Uterus (tissue), 4 donors: ENCODE results near the gene NFIC. TPM values are rescaled to one million over a fixed set of nuclear protein-coding genes. Genes with fewer than 3 reads are reported as not detected.

ENCODE experiments used
- DNase-seq, 2 donors: peaks; one replicate each; pipeline ENCODE4 v3.0.0-alpha.2; 2019 to 2020
- H3K27ac ChIP-seq, 2 donors: fragments of 200-600 bp; sonication (generic); 1 replicate in 1 of 2; 2 replicates in 1 of 2; pipeline ENCODE4 v1.5.1; 2016 to 2018
- H3K27me3 ChIP-seq, 2 donors: fragments of 200-600 bp; sonication (generic); one replicate each; pipeline ENCODE4 v1.5.1; 2018 to 2019; ENCODE audit warnings: control low read depth in 1 of 2
- H3K36me3 ChIP-seq, 2 donors: fragments of 200-600 bp; sonication (generic); one replicate each; pipeline ENCODE4 v1.5.1; 2019; ENCODE audit warnings: control low read depth in 1 of 2
- H3K4me1 ChIP-seq, 2 donors: fragments of 200-600 bp; sonication (generic); one replicate each; pipeline ENCODE4 v1.5.1; 2018 to 2019; ENCODE audit warnings: control low read depth in 1 of 2
- H3K4me3 ChIP-seq, 2 donors: fragments of 200-600 bp; sonication (generic); 1 replicate in 1 of 2; 2 replicates in 1 of 2; pipeline ENCODE4 v1.5.1; 2018 to 2019; ENCODE audit warnings: mild to moderate bottlenecking in 1 of 2
- H3K9me3 ChIP-seq, 2 donors: fragments of 200-600 bp; sonication (generic); one replicate each; pipeline ENCODE4 v1.5.1; 2019; ENCODE audit warnings: control low read depth in 1 of 2
- POLR2A ChIP-seq, 2 donors: fragments of 450-650 bp; IDR thresholded peaks; one replicate each; pipeline ENCODE4 v1.6.1; 2016; ENCODE audit warnings: antibody characterized with exemption in 2 of 2, mild to moderate bottlenecking in 1 of 2, moderate library complexity in 1 of 2
- intact Hi-C: fragments of 100-400 bp; cut with DNase I; formaldehyde crosslinking; loops from one replicate; pipeline ENCODE4 v1.15.1; 2023; ENCODE audit warnings: low total_unique reads
- total RNA-seq, 4 donors: library from RNA; depleted of rRNA in 3 of 4; stranded (reverse); fragments of >200 nt in 3 of 4; gene quantifications; one replicate each; pipeline versions ENCODE4 v1.1.0 to v1.2.4, GENCODE V29; 2014 to 2023
- TF ChIP-seq, protein P1 (sequence below), 4 experiments: fragments of 200-600 bp in 2 of 4; fragments of 450-650 bp in 2 of 4; sonication (generic) in 2 of 4; IDR thresholded peaks; one replicate each; pipeline ENCODE4 v1.5.1; 2016 to 2019; ENCODE audit warnings: antibody characterized with exemption in 4 of 4, mild to moderate bottlenecking in 2 of 4, moderate library complexity in 1 of 4
- donor health status: DM: yes; HTN: yes; CAD: no.

Gene NFIC
- total RNA-seq, 4 donors from 2014 or later, result 18.5 to 361 (median 82.9) TPM

GRCh38 chr19:3382460-3383100 lies 16.2 kb downstream of the NFIC start:
- no peaks in the 10 kb centered on the region for H3K27me3 ChIP-seq
- no peak for DNase-seq
- intact Hi-C loops, result no loop called here
- H3K4me1 ChIP-seq, result peaks cover 12 to 61% of the 10 kb centered on the region in 2 donors
- no peaks in the 10 kb centered on the region for H3K9me3 ChIP-seq
- no peak overlapping the region for H3K4me3 ChIP-seq
- H3K27ac ChIP-seq, result peak overlapping the region; percentile 97 to 99
- no peak for TF ChIP-seq POLR2A (IDR thresholded peaks at IDR 0.05)
- TF ChIP-seq, protein P1, sequence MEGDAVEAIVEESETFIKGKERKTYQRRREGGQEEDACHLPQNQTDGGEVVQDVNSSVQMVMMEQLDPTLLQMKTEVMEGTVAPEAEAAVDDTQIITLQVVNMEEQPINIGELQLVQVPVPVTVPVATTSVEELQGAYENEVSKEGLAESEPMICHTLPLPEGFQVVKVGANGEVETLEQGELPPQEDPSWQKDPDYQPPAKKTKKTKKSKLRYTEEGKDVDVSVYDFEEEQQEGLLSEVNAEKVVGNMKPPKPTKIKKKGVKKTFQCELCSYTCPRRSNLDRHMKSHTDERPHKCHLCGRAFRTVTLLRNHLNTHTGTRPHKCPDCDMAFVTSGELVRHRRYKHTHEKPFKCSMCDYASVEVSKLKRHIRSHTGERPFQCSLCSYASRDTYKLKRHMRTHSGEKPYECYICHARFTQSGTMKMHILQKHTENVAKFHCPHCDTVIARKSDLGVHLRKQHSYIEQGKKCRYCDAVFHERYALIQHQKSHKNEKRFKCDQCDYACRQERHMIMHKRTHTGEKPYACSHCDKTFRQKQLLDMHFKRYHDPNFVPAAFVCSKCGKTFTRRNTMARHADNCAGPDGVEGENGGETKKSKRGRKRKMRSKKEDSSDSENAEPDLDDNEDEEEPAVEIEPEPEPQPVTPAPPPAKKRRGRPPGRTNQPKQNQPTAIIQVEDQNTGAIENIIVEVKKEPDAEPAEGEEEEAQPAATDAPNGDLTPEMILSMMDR (IDR thresholded peaks at IDR 0.05), result no peak
- H3K36me3 ChIP-seq, result no peaks in the 10 kb centered on the region

DNA sequence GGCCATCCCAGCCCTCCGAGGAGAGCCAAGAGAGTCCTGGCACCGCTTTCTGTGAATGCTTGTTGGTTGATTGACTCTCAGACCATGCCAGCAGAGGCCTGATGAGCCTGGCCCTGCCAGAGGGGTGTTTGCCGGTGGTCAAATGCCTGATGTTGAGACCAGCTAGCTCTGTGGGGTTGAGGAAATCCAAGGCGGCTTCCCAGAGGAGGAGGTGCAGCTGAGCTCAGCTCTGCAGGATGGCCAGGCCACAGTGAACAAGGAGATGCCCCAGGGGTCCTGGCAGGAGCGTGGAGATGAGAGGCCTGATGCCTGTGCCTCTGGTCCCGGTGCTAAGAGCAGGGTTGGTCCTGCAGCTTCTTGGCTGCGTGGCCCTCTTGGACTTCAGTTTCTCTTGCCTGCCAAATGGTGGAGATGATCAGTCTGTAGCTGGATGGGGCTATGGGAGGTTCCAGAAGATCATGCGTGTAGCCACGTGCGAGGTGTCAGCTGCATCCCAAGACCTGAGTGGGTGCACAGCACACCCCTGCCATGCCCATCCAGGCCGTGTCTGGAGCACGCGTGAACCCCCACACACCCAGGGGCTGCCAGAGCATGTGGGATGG lies 16.8 kb downstream of the NFIC start:
- H3K4me3 ChIP-seq, result no peak overlapping the region
- peak; percentile 70 to 82 for DNase-seq

DNA sequence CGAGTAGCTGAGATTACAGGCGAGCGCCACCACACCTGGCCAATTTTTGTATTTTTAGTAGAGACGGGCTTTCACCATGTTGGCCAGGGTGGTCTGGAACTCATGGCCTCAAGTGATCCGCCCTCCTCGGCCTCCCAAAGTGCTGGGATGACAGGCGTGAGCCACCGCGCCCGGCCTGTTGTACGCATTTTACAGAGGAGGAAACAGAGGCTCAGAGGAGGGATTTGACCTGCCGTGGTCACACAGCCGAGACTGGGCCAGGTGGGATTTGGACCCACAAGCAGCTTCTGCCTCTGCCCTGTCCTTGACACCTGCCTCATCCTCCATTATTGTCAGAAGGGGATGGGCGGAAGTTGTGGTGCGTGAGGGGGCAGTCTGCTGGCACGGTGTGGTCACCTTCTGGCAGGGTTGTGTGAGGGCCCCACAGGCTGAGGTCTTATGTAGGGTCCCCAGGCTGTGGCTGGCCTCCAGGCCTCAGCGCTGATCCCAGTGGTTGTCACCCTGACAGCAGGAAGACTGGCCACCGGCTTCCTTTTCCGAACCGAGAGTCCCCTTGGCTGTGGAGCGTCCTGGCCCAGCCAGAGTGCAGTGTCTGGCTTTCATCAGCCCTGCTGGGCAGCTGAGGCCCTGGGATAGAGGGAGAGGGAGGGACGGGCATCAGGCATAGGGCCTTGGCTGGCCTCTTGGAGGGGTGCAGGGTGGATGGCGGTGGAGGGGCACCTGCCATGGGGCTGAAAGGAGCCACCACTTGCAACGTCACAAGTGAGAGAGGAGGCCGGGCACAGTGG lies 20.3 kb downstream of the NFIC start:
- no peak for DNase-seq
- peak overlapping the region; percentile 97 to 99 for H3K27ac ChIP-seq
- no peaks in the 10 kb centered on the region for H3K9me3 ChIP-seq
- no peaks in the 10 kb centered on the region for H3K36me3 ChIP-seq
- peaks cover 12 to 66% of the 10 kb centered on the region in 2 donors for H3K4me1 ChIP-seq
- intact Hi-C loops, result no loop called here
- no peaks in the 10 kb centered on the region for H3K27me3 ChIP-seq
- TF ChIP-seq, protein P1 (IDR thresholded peaks at IDR 0.05), result peak in 1 of 4 experiments; percentile 4
- TF ChIP-seq POLR2A (IDR thresholded peaks at IDR 0.05), result no peak
- H3K4me3 ChIP-seq, result no peak overlapping the region

More for the DNA sequence above, 16.8 kb downstream of the NFIC start:
- H3K27ac ChIP-seq, result peak overlapping the region; percentile 97 to 99
- H3K4me1 ChIP-seq, result peaks cover 12 to 66% of the 10 kb centered on the region in 2 donors
- TF ChIP-seq, protein P1 (IDR thresholded peaks at IDR 0.05), result no peak
- TF ChIP-seq POLR2A (IDR thresholded peaks at IDR 0.05), result no peak
- H3K36me3 ChIP-seq, result no peaks in the 10 kb centered on the region
- intact Hi-C loops, result no loop called here
- no peaks in the 10 kb centered on the region for H3K27me3 ChIP-seq
- no peaks in the 10 kb centered on the region for H3K9me3 ChIP-seq

DNA sequence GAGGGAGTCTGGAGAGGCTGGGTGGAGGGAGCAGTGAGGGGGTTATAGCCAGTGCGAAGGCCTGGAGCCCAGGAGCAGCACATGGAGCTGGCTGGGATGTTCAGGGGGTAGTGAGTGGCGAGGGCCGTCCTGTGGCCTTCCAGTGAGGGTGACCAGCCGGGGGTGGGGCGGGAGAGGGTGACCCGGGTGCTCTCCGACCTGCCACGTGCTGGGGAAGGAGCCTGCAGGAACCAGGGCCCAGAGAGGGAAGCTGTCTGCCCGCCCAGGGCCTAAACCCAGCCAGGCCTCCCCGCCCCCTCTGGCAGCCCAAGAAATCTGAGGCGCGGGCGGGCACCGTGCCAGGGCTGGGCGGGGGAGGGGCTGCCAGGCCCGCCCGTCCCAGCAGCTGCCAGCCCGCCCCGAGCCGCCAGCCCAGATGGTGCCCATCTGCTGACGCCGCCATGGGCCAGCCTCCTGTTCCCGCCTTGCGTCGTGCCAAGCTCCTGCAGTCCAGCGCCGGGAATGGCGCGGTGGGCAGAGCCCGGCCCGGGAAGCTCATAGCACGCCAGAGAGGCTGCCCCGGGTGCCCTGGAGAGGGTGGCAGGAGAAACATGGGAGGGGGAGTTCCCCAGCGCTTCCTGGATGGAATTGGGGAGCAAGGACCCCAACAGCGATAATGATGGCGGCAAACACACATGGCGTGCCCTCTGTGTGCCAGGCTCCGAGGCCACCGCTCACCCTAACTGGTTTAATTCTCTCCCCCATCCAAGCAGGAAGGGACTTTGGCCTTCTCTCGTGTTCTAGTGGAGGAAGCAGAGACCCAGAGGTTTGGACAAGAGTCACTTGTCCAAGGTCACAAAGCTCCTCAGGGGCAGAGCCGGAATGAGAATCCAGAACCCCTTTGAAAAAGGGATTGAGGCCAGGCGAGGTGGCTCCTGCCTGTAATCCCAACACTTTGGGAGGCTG lies 21.5 kb downstream of the NFIC start:
- intact Hi-C loops, result no loop called here
- Histone ChIP-seq H3K27ac (peak overlapping the region; percentile 97 to 99), H3K27me3 (no peaks in the 10 kb centered on the region), H3K4me1 (peaks cover 12 to 53% of the 10 kb centered on the region in 2 donors), H3K36me3 (no peaks in the 10 kb centered on the region), H3K9me3 (no peaks in the 10 kb centered on the region), H3K4me3 (no peak overlapping the region)
- TF ChIP-seq, protein P1 (IDR thresholded peaks at IDR 0.05), result peak in 1 of 4 experiments; percentile 5
- peak in 1 of 2 donors; percentile 31 for TF ChIP-seq POLR2A (IDR thresholded peaks at IDR 0.05)
- DNase-seq, result peak; percentile 77 to 80
